ENCODE results near the gene THRB.

DNA sequence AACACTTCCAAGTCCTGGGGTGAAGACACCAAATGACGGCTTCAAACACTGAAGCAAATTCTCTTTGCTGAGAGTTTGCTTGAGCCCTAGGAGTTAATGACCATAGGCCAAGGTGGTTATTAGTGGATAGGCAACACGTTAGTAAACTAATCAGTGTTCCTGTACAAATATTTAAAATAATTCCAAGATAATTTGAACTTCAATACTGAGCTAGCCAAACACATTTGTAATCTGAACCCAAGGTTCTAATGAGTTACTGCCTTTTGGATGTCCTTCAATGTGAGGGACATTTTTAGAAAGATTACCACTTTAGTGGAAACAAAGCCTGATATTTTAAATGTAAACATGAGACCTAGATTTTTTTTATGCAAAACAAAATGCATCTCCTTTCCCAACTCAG is 94.6 kb downstream of the THRB start:
- TF ChIP-seq EZH2 (IDR thresholded peaks at IDR 0.05; ENCODE audit: insufficient read depth, poor library complexity, severe bottlenecking) (no peak), EZH2phosphoT487 (IDR thresholded peaks at IDR 0.05; ENCODE audit: insufficient read depth, low read depth) (no peak)

Measured in GM23248 (cell line).